GM19324 (cell line): ENCODE data around the gene USH2A.

Experiments used
- ATAC-seq: cut with Tn5 transposase; IDR thresholded peaks from one replicate; pipeline ENCODE4 v1.9.1; 2021; ENCODE audit warnings: mild to moderate bottlenecking, moderate library complexity; ENCODE audit not compliant: unreplicated experiment, low FRiP score

Gene USH2A

GRCh38 chr1:216290074-216290473 lies 133.2 kb downstream of the USH2A start:
- no peak for ATAC-seq

DNA sequence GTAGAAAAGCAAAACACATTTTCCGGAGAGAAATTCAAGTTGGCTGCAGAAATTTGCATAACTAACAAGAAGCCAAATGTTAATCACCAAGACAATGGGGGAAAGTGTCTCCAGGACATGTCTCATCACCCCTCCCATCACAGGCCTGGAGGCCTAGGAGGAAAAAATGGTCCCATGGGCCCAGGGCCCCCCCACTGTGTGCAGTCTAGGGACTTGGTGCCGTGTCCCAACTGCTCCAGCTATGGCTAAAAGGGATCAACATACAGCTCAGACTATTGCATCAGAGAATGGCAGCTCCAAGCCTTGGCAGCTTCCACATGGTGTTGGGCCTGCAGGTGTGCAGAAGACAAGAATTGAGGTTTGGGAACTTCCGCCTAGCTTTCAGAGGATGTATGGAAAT lies 138.2 kb downstream of the USH2A start:
- no peak for ATAC-seq

DNA sequence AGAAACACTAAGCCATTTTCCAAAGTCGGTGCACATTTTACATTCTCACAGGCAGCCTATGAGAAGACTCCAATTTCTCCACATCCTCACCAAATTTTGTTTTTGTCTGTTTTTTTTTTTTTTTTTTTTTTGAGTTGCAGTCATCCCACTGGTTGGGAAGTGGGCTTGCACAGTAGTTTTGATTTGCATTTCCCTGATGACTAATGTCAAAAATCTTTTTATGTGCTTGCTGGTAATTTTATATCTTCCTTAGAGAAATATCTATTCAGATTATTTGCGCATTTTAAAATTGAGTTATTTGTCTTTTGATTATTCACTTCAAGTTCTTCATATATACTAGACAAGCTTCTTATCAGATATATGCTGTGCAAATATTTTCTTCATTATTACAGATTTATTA lies 141.5 kb downstream of the USH2A start:
- no peak for ATAC-seq

- ATAC-seq = no peak
Observed at GRCh38 chr1:216270086-216270773, 153.0 kb downstream of the USH2A start.

GRCh38 chr1:216261631-216262030 lies 161.6 kb downstream of the USH2A start:
- ATAC-seq = no peak

GRCh38 chr1:216258856-216259255 lies 164.4 kb downstream of the USH2A start:
- no peak for ATAC-seq

DNA sequence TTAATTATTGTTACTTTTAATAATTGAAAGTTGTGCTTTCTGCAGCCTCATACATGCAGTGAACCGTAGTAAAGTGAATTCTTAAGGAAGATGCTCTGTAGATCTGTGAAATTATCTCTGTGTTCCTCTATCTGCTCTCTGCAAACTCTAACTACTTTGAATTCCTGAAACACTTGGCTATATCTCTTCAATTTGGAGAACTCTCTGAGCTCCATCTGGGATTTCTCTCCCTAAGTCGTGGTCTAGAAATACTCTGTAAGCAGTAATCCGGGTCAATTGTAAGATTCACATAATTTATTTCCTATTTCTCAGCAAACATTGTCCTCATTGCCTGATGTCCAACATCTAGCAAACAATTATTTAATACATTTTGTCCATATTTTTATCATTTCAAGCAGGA lies 164.9 kb downstream of the USH2A start:
- no peak for ATAC-seq

GRCh38 chr1:216250861-216251260 lies 172.4 kb downstream of the USH2A start:
- no peak for ATAC-seq

DNA sequence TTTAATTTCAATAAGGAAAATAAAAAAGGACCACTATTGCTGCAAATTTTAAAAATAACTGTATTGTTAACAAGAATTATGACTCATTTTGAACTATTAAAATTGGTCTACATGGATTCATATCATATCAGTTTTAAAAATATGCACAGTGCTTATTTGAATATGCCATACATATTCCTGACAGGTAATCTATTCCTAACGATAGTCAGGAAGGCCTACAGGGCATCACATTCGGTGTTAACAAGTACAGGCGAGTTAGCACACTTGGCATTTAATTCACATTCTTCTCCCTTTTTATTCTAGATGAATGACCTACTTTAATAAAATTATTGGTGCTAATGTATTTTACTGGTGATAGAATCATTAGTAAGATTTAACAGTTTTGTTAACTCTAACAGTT lies 174.6 kb downstream of the USH2A start:
- ATAC-seq = no peak

GRCh38 chr1:216247937-216248336 lies 175.3 kb downstream of the USH2A start:
- ATAC-seq = no peak

GRCh38 chr1:216246577-216247203 lies 176.6 kb downstream of the USH2A start:
- ATAC-seq = no peak

GRCh38 chr1:216238844-216239243 lies 184.4 kb downstream of the USH2A start:
- ATAC-seq = no peak

- ATAC-seq = no peak
Observed at GRCh38 chr1:216237927-216238542, 185.2 kb downstream of the USH2A start.

DNA sequence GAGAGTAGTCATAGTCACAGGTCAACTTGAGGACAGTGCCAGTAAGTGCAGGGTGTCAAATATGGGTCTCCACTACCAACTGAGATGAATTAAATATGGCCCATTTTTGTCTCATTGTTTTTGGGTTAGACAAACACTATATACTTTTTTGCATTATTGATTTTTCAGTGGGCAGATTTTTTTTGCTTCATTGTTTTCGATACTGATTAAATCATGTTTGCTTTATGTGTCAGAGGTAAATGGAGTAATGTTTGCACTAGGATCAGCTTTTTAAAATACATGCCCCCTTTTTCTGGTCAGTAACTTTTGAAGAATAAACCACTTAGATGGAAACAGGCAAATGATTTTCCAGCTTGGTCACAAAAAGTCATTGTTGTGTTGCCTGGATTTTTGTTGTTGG lies 199.0 kb downstream of the USH2A start:
- no peak for ATAC-seq

DNA sequence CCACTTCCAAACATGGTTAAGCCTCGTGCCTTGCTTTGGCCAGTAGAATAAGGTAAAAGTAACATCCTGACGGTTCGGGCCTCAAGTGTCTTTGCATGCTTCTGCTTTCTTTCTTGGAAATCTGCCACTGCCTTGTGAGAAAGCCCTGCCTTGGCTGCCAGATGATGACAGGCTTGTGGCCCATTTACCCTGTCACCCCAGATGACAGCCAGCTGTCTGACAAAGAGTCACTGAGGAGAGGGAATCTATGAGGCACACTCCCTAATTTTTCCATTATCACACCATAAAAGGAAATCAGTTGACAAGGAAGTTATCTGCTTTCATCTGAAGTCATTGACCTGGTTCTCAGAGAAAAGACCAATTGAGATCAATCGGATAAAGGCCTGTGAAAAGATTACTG lies 199.8 kb downstream of the USH2A start:
- no peak for ATAC-seq

DNA sequence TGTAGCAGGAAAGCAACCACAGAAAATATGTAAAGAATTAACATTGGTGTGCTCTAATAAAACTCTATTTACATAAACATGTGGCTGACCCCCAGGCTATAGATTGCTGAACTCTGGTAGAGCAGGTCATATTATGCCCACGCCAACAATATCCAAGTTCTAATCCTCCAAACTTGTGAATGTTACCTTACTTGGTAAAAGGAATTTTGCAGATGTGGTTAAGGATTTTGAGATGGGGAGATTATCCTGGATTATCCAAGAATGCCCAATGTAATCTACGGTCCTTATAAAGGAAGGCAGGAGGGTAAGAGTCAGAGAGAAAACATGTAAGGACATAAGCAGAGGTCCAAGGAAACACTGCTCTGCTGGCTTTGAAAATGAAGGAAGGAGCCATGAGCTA lies 201.0 kb downstream of the USH2A start:
- ATAC-seq = no peak

DNA sequence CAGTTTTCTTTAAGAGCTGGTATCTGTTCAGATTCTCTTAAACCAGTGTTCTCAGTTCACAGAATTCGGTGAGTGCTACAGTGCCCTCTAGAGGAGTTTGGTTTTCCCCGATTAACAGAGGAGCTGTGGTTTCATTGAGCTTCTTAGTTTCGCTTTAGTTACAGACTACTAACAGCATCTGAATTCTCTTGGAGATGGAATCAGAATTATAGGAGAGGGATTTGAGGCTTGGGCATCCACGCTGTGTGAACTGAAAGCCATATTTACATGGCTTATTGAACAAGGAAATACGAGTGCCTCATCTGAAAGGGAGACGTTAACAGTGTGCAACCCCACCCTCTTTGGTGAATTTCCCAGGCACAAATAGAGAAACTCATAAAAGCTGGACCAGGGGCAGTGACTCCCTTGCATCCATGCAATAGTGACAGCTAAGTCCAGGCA lies 202.0 kb downstream of the USH2A start:
- peak; percentile 99 for ATAC-seq

DNA sequence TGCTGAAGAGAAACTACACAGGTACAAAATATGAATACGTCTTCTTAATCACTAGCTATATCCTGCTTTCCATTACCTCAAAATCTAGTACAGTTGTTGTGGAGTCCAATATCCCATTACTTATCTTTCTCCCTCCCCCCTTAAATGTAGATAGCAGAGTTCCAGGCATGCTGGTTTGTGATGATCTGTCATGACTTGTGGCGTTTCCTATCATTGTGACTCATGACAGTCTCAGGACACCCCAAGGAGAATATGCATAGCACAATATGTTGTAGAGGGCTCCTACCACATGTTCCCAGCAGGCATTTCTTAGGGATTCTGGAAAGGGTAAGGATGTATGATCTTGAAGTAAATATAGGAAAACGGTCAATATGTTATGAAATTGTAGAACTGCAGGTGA lies 206.9 kb downstream of the USH2A start:
- ATAC-seq = no peak

DNA sequence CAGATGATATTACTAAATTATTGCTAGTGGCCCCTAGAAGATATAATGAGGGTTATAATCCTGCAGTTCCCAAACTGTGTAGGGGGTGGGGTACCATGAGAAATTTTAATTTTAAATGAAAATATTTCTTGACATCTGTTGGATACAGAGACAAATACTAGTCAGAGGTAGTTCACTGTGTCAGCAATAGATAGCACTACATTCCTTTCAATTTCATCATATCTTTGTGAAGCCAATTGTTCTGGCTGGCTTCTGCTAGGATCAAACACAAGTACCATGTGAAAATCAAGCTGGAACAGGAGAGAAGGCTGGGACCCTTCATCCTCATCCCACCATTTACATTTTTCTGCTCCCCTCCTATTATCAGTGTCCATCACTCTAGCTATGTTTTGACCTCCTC lies 208.1 kb downstream of the USH2A start:
- ATAC-seq = no peak

DNA sequence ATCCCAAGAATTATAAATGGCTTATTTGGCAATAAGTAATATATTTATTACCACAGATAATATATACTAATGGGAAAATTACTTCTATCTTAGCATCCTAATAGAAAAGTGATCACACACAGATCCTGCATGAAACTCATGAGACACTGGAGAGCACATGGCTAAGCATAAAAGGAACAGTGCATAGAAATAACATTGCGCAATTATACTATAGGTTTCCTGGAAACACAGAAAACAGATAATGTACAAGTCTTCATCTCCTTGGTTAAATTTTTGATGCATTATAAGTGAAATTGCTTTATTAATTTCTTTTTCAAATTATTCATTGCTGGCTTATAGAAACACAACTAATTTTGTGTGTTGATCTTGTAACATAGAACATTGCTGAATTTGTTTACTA lies 210.4 kb downstream of the USH2A start:
- ATAC-seq = no peak

DNA sequence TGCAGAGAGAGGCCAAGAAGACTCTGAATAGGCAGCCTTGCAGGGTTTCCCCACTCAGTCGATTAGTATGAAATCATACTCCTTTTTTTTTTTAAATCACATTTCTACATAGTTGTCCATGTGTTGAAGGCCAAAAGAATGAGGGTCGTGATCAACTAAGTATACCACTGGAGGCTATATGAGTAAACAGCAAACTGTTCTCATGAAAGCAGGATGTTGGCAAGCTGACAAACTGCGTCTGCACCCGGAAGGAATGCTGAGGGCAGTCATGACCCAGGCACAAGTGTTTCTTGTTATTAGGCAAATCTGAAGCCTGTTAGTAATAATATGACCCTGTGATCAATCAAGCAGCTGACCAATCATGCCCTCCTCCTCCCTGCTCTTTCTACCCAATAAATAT lies 213.2 kb downstream of the USH2A start:
- ATAC-seq = no peak

GRCh38 chr1:216209125-216209524 lies 214.1 kb downstream of the USH2A start:
- ATAC-seq = no peak
